C4-2B (cell line): ENCODE results near the gene BIRC2.

ENCODE experiments used
- H3K27ac ChIP-seq: fragments of 450-650 bp; 2 replicates; pipeline ENCODE4 v1.5.1; 2017
- CTCF ChIP-seq: fragments of 450-650 bp; conservative IDR thresholded peaks from 2 replicates; pipeline ENCODE4 v1.5.1; 2017; ENCODE audit warnings: mild to moderate bottlenecking
- ZFX ChIP-seq: fragments of 450-650 bp; IDR thresholded peaks from 2 replicates; pipeline ENCODE4 v1.6.1; 2017

BIRC2 gene

GRCh38 chr11:102317099-102317767 lies 29.8 kb upstream of the BIRC2 start, which contains the start of gene BIRC3:
Gene BIRC3, plus strand, starts transcription at chr11:102317484. Its CDS starts 7,026 bp downstream, at chr11:102324510.
- TF ChIP-seq ZFX: no peak
- peak; percentile 56 for TF ChIP-seq CTCF
- H3K27ac ChIP-seq: peak within 1 kb of the TSS; percentile 36

- H3K27ac ChIP-seq: peak overlapping the region; percentile 36
- no peak for TF ChIP-seq ZFX
- no peak for TF ChIP-seq CTCF
Measured at GRCh38 chr11:102317768-102318103, 29.3 kb upstream of the BIRC2 start.

GRCh38 chr11:102318469-102318868 lies 28.5 kb upstream of the BIRC2 start:
- TF ChIP-seq CTCF: no peak
- H3K27ac ChIP-seq: no peak overlapping the region

- no peak for TF ChIP-seq ZFX
- TF ChIP-seq CTCF: no peak
- H3K27ac ChIP-seq: no peak overlapping the region
Measured at GRCh38 chr11:102319544-102319943, 27.5 kb upstream of the BIRC2 start.

GRCh38 chr11:102320188-102320587 lies 26.8 kb upstream of the BIRC2 start:
- no peak for TF ChIP-seq ZFX
- TF ChIP-seq CTCF: no peak
- H3K27ac ChIP-seq: no peak overlapping the region

- H3K27ac ChIP-seq: no peak overlapping the region
- TF ChIP-seq ZFX: no peak
- no peak for TF ChIP-seq CTCF
Measured at GRCh38 chr11:102320679-102321078, 26.3 kb upstream of the BIRC2 start.

GRCh38 chr11:102322560-102322959 lies 24.5 kb upstream of the BIRC2 start:
- H3K27ac ChIP-seq: no peak overlapping the region
- TF ChIP-seq CTCF: no peak
- no peak for TF ChIP-seq ZFX
